Activated CD8-positive, alpha-beta T cell treated with anti-CD3 and anti-CD28 coated beads for 36 hours (primary cell): ENCODE measurements around the gene ZNF451. TPM values are rescaled to one million over a fixed set of nuclear protein-coding genes. Genes with fewer than 3 reads are reported as not detected.

Experiments used
- ATAC-seq: fragments of 200-7000 bp; cut with Tn5 transposase; one replicate; pipeline ENCODE4 v1.10.0; 2021; ENCODE audit warnings: mild to moderate bottlenecking, moderate library complexity
- CTCF ChIA-PET: fragments of 350-600 bp; sonication (Branson Sonifier 250); formaldehyde crosslinking; loops from one replicate; lab custom pipeline; 2021; ENCODE audit warnings: antibody characterized with exemption; lab: Charles Lee
- POLR2A ChIA-PET: fragments of 350-600 bp; sonication (Branson Sonifier 250); formaldehyde crosslinking; loops from one replicate; lab custom pipeline; 2021; ENCODE audit warnings: antibody characterized with exemption; lab: Charles Lee
- DNase-seq: peaks from one replicate; pipeline ENCODE4 v3.0.0-alpha.2; 2020
- H3K27ac Mint-ChIP-seq: one replicate; pipeline ENCODE4 v1.8.0; 2021; ENCODE audit warnings: mild to moderate bottlenecking, mixed read lengths
- H3K27me3 Mint-ChIP-seq: one replicate; pipeline ENCODE4 v1.8.0; 2021; ENCODE audit warnings: mixed read lengths
- H3K36me3 Mint-ChIP-seq: one replicate; pipeline ENCODE4 v1.8.0; 2021; ENCODE audit warnings: low read depth, mixed read lengths
- H3K4me1 Mint-ChIP-seq: one replicate; pipeline ENCODE4 v1.8.0; 2021; ENCODE audit warnings: low read depth, mixed read lengths
- H3K4me3 Mint-ChIP-seq: one replicate; pipeline ENCODE4 v1.8.0; 2021; ENCODE audit warnings: mild to moderate bottlenecking, moderate library complexity, mixed read lengths
- H3K9me3 Mint-ChIP-seq: one replicate; pipeline ENCODE4 v1.8.0; 2021; ENCODE audit warnings: mixed read lengths
- CTCF ChIP-seq: fragments of 200-600 bp; IDR thresholded peaks from one replicate; pipeline ENCODE4 v1.8.0; 2022; ENCODE audit warnings: antibody characterized with exemption, mild to moderate bottlenecking
- intact Hi-C: fragments of 100-400 bp; cut with micrococcal nuclease; formaldehyde crosslinking; loops from one replicate; pipeline ENCODE4 v1.10.0; 2022
- total RNA-seq, 2 experiments: library from RNA; stranded (reverse); gene quantifications; one replicate each; pipeline ENCODE4 v1.2.3, GENCODE V29; 2021

ZNF451 gene
- total RNA-seq, 2 experiments from 2014 or later: 44.4 to 46.8 TPM

- intact Hi-C loops: no loop called here
- CTCF ChIA-PET: no interaction called here
- Mint-ChIP-seq H3K4me3 (no peak overlapping the region), H3K27me3 (no peaks in the 10 kb centered on the region), H3K9me3 (peaks cover 12% of the 10 kb centered on the region), H3K4me1 (peaks cover 5% of the 10 kb centered on the region), H3K36me3 (peaks cover 45% of the 10 kb centered on the region), H3K27ac (no peak overlapping the region)
- ATAC-seq: no peak
- no peak for DNase-seq
- POLR2A ChIA-PET: no interaction called here
- no peak for TF ChIP-seq CTCF
Measured at GRCh38 chr6:57162516-57162915, 72.5 kb downstream of the ZNF451 start.

- H3K9me3 Mint-ChIP-seq: peaks cover 12% of the 10 kb centered on the region
- H3K27me3 Mint-ChIP-seq: no peaks in the 10 kb centered on the region
- TF ChIP-seq CTCF: no peak
- POLR2A ChIA-PET: no interaction called here
- DNase-seq: no peak
- no peak overlapping the region for H3K27ac Mint-ChIP-seq
- peaks cover 40% of the 10 kb centered on the region for H3K36me3 Mint-ChIP-seq
- intact Hi-C loops: no loop called here
- no peak overlapping the region for H3K4me3 Mint-ChIP-seq
- no peak for ATAC-seq
- H3K4me1 Mint-ChIP-seq: no peaks in the 10 kb centered on the region
- CTCF ChIA-PET: interaction anchor here (0.7 kb wide), 1 partner anchor 162 kb away, joined by 3 read pairs; no protein-coding TSS in a partner anchor
Measured at GRCh38 chr6:57163956-57164355, 74.0 kb downstream of the ZNF451 start.

- ATAC-seq (no peak), DNase-seq (no peak)
- TF ChIP-seq CTCF: no peak
- no peak overlapping the region for H3K4me3 Mint-ChIP-seq
- POLR2A ChIA-PET: no interaction called here
- H3K27ac Mint-ChIP-seq: no peak overlapping the region
- H3K9me3 Mint-ChIP-seq: peaks cover 12% of the 10 kb centered on the region
- H3K36me3 Mint-ChIP-seq: peaks cover 40% of the 10 kb centered on the region
- CTCF ChIA-PET: interaction anchor here (1.0 kb wide), 1 partner anchor 13 kb away, joined by 3 read pairs; no protein-coding TSS in a partner anchor
- no peaks in the 10 kb centered on the region for H3K27me3 Mint-ChIP-seq
- no peaks in the 10 kb centered on the region for H3K4me1 Mint-ChIP-seq
- intact Hi-C loops: no loop called here
Measured at GRCh38 chr6:57165080-57165479, 75.1 kb downstream of the ZNF451 start.

GRCh38 chr6:57172136-57173055 is 82.4 kb downstream of the ZNF451 start, which contains the start of gene BAG2:
TSS of gene BAG2 (plus strand) at chr6:57172326. CDS start at chr6:57172698, 372 bp downstream.
- Mint-ChIP-seq H3K9me3 (no peaks in the 10 kb centered on the region), H3K36me3 (peaks cover 15% of the 10 kb centered on the region)
- CTCF ChIA-PET: interaction anchor here (0.7 to 1.7 kb wide), 6 partner anchors 11 to 268 kb away, joined by 3 to 6 read pairs (median 4); partner anchors contain the start of genes PRIM2 and RAB23

More at GRCh38 chr6:57172136-57173055, 82.4 kb downstream of the ZNF451 start, which contains the start of gene BAG2:
- Mint-ChIP-seq H3K4me1 (peaks cover 24% of the 10 kb centered on the region), H3K4me3 (peak within 1 kb of the TSS; percentile 94), H3K27ac (peak within 1 kb of the TSS; percentile 94), H3K27me3 (no peaks in the 10 kb centered on the region)
- no peak for TF ChIP-seq CTCF
- ATAC-seq: peak; percentile 89
- POLR2A ChIA-PET: interaction anchor here (0.6 to 1.2 kb wide), 5 partner anchors 12 to 145 kb away, joined by 3 to 4 read pairs (median 3); partner anchors contain the start of gene PRIM2
- DNase-seq: peak; percentile 97
- intact Hi-C loops: loop anchor here (2.0 kb wide), 1 partner anchor 144 kb away; the partner anchor contains the start of gene PRIM2
